SK-N-SH treated with all-trans-retinoic acid at 6 μM for 48 hours (cell line): Measurements from ENCODE around the gene PARVG.

ENCODE experiments used
- ARNTL ChIP-seq: fragments of 450-650 bp; formaldehyde crosslinking; IDR thresholded peaks from 2 replicates; pipeline ENCODE4 v1.5.0; 2020; ENCODE audit warnings: low read depth, mild to moderate bottlenecking, moderate library complexity, borderline replicate concordance
- ESRRG ChIP-seq: fragments of 250-450 bp; sonication (Bioruptor Pico); IDR thresholded peaks from 2 replicates; pipeline ENCODE4 v1.6.1; 2021; ENCODE audit warnings: mild to moderate bottlenecking
- GLIS3 ChIP-seq: fragments of 250-450 bp; sonication (Bioruptor Pico); IDR thresholded peaks from 2 replicates; pipeline ENCODE4 v1.5.0; 2020; ENCODE audit warnings: mild to moderate bottlenecking, moderate library complexity
- OSR1 ChIP-seq: fragments of 250-450 bp; sonication (Bioruptor Pico); IDR thresholded peaks from 2 replicates; pipeline ENCODE4 v1.8.0; 2022; ENCODE audit warnings: moderate library complexity, mild to moderate bottlenecking, inconsistent platforms
- PPARA ChIP-seq: fragments of 250-450 bp; sonication (Bioruptor Pico); IDR thresholded peaks from 2 replicates; pipeline ENCODE4 v1.5.0; 2020; ENCODE audit warnings: mild to moderate bottlenecking, borderline replicate concordance
- RARB ChIP-seq: fragments of 250-450 bp; sonication (Bioruptor Pico); IDR thresholded peaks from 2 replicates; pipeline ENCODE4 v1.8.0; 2021; ENCODE audit warnings: mild to moderate bottlenecking, moderate library complexity
- TCF4 ChIP-seq: fragments of 250-450 bp; sonication (Bioruptor Pico); IDR thresholded peaks from 2 replicates; pipeline ENCODE4 v1.8.0; 2021; ENCODE audit warnings: mild to moderate bottlenecking, moderate library complexity, borderline replicate concordance
- ZFP3 ChIP-seq: fragments of 250-450 bp; sonication (Bioruptor Pico); IDR thresholded peaks from 2 replicates; pipeline ENCODE4 v1.5.0; 2020; ENCODE audit warnings: mild to moderate bottlenecking, moderate library complexity
- ZFP30 ChIP-seq: fragments of 450-650 bp; formaldehyde crosslinking; IDR thresholded peaks from 2 replicates; pipeline ENCODE4 v1.5.0; 2022; ENCODE audit warnings: mild to moderate bottlenecking, moderate library complexity
- ZNF8 ChIP-seq: fragments of 450-650 bp; formaldehyde crosslinking; IDR thresholded peaks from 2 replicates; pipeline ENCODE4 v1.5.0; 2020; ENCODE audit warnings: mild to moderate bottlenecking, moderate library complexity
- TF ChIP-seq, protein P1 (sequence below): fragments of 250-450 bp; sonication (Bioruptor Pico); IDR thresholded peaks from 2 replicates; pipeline ENCODE4 v1.8.0; 2021; ENCODE audit warnings: low read depth, mild to moderate bottlenecking, moderate library complexity, borderline replicate concordance
- TF ChIP-seq, protein P2 (sequence below): fragments of 250-450 bp; sonication (Bioruptor Pico); IDR thresholded peaks from 2 replicates; pipeline ENCODE4 v1.5.1; 2020; ENCODE audit warnings: low read depth, mild to moderate bottlenecking, moderate library complexity
- TF ChIP-seq, protein P3 (sequence below): fragments of 250-450 bp; sonication (Bioruptor Pico); IDR thresholded peaks from 2 replicates; pipeline ENCODE4 v1.5.0; 2020; ENCODE audit warnings: mild to moderate bottlenecking, moderate library complexity

DNA sequence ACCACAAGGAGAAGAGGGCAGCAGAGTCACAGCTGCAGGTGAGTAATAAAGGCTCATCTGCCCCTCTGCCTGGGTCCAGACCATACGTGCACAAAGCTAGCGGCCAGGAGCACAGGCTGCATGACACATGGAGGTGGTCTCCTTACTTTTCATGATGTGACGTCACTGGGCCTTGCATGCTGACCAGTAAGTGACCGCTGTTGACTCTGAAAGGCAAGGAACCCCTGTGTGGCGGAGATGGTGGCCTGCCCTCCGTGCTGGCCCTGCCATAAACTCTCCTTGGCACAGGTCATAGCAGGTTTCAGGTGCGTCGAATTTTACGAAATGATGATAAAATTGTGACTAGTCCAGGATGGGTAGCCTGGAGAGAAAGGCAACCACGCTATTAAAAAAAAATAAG lies 7.6 kb upstream of the PARVG start:
- no peak for TF ChIP-seq TCF4 (CRISPR knock-in tag)
- TF ChIP-seq ARNTL (CRISPR knock-in tag), result no peak
- no peak for TF ChIP-seq OSR1 (CRISPR knock-in tag)
- TF ChIP-seq ZFP30 (CRISPR knock-in tag), result no peak
- TF ChIP-seq, protein P1, sequence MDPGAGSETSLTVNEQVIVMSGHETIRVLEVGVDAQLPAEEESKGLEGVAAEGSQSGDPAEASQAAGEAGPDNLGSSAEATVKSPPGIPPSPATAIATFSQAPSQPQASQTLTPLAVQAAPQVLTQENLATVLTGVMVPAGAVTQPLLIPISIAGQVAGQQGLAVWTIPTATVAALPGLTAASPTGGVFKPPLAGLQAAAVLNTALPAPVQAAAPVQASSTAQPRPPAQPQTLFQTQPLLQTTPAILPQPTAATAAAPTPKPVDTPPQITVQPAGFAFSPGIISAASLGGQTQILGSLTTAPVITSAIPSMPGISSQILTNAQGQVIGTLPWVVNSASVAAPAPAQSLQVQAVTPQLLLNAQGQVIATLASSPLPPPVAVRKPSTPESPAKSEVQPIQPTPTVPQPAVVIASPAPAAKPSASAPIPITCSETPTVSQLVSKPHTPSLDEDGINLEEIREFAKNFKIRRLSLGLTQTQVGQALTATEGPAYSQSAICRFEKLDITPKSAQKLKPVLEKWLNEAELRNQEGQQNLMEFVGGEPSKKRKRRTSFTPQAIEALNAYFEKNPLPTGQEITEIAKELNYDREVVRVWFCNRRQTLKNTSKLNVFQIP (CRISPR knock-in tag), result no peak
- TF ChIP-seq GLIS3 (CRISPR knock-in tag), result no peak
- TF ChIP-seq ZNF8 (CRISPR knock-in tag), result no peak
- TF ChIP-seq, protein P2, sequence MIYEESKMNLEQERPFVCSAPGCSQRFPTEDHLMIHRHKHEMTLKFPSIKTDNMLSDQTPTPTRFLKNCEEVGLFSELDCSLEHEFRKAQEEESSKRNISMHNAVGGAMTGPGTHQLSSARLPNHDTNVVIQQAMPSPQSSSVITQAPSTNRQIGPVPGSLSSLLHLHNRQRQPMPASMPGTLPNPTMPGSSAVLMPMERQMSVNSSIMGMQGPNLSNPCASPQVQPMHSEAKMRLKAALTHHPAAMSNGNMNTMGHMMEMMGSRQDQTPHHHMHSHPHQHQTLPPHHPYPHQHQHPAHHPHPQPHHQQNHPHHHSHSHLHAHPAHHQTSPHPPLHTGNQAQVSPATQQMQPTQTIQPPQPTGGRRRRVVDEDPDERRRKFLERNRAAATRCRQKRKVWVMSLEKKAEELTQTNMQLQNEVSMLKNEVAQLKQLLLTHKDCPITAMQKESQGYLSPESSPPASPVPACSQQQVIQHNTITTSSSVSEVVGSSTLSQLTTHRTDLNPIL, result no peak
- no peak for TF ChIP-seq RARB (CRISPR knock-in tag)
- TF ChIP-seq PPARA (CRISPR knock-in tag), result no peak
- TF ChIP-seq ZFP3 (CRISPR knock-in tag), result no peak
- TF ChIP-seq ESRRG, result no peak
- TF ChIP-seq, protein P3, sequence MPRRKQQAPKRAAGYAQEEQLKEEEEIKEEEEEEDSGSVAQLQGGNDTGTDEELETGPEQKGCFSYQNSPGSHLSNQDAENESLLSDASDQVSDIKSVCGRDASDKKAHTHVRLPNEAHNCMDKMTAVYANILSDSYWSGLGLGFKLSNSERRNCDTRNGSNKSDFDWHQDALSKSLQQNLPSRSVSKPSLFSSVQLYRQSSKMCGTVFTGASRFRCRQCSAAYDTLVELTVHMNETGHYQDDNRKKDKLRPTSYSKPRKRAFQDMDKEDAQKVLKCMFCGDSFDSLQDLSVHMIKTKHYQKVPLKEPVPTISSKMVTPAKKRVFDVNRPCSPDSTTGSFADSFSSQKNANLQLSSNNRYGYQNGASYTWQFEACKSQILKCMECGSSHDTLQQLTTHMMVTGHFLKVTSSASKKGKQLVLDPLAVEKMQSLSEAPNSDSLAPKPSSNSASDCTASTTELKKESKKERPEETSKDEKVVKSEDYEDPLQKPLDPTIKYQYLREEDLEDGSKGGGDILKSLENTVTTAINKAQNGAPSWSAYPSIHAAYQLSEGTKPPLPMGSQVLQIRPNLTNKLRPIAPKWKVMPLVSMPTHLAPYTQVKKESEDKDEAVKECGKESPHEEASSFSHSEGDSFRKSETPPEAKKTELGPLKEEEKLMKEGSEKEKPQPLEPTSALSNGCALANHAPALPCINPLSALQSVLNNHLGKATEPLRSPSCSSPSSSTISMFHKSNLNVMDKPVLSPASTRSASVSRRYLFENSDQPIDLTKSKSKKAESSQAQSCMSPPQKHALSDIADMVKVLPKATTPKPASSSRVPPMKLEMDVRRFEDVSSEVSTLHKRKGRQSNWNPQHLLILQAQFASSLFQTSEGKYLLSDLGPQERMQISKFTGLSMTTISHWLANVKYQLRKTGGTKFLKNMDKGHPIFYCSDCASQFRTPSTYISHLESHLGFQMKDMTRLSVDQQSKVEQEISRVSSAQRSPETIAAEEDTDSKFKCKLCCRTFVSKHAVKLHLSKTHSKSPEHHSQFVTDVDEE (CRISPR knock-in tag), result no peak
